GM19452 (cell line): ENCODE measurements around the gene UBE2I.
"Not testable (repeated sequence)": the region's sequence is repeated elsewhere in the genome, so short reads cannot be mapped to it uniquely, and the experiment has no call there.

Experiments used
- ATAC-seq: cut with Tn5 transposase; IDR thresholded peaks from one replicate; pipeline ENCODE4 v1.9.1; 2021; ENCODE audit not compliant: unreplicated experiment

UBE2I gene

DNA sequence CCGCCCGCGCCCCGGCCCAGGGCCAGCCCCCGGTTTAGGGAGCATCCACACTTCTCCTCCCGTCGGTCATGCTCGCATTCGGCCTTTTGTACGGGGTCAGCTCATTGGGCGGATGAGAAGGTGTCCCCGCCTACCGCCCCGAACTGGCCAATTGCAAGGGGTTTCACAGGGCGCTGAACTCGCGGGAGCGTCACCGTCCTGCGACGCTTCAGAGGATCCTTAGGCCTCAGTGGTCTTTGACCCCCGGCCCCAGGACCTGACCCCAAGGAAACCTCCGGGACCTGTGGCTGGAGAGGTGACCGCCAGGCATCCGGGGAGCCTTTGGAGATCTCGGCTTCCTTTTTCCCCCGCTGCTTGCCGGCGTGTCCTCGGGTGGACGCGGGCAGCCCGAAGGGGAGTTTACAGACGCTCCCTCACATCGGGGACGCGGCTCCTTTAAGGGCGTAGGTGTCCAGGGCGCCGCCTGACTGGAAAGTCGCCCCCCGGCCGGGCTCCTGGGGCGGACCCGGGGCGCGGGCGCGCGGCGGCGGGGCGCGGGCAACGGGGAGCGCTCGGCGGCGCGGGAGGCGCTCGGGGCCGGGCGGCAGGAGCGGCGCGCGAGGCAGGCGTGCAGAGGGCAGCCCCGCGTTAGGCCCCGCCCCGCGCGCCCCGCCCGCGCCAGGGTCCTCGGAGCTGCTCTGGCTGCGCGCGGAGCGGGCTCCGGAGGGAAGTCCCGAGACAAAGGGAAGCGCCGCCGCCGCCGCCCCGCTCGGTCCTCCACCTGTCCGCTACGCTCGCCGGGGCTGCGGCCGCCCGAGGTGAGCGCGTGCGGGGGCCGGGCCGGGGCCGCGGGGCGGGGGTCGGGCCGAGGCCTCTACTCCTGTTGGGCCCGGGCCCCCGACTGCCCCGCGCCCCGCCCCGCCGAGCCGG, at the start of gene UBE2I:
Gene UBE2I (plus strand): TSS at position 660 of the 909 bp plus-strand sequence. CDS start 4,395 bp downstream, outside the sequence.
- peak; percentile 54 for ATAC-seq

DNA sequence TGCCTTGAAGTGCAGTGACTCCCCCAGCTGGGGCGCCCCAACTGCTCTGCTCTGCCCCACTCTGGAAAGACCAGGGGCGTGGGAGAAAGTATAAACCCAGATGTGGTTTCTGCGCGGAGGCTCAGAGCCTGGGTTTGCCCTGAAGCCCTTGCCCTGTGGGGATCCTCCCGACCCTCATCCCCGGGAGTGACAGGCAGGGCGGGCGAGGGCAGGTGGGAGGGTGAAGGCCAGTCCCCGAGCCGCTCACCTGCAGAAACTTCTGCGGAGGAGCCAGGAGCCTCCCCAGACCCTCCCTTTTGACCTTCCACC, 49.7 kb upstream of the UBE2I start:
- no peak for ATAC-seq

DNA sequence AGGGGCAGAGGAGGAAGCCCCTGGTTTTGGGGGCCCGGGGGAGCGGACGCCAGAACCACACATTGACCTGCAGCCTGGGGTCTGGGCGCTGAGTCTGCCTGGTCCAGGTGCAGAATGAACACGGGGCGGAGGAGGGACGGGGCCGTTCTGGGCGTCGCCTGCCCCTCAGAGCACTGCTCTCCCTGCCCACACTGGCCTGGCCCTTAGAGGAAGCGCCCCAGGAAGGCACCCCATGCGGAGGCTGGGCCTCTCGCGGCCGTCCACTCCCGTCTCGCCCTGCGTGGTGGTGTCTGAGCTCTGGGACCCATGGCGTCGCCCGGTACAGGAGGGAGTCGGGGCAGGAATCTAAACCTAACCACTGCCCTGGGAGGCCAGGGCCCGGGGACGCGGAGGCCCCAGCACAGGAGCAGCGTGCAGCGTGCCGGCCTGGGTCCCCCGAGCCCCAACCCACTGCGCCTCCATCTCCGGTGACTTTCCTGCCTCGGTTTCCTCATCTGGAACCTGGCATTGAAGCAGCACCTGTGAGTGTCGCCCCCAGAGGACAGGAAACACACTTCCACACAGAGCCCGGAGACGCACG, 49.2 kb upstream of the UBE2I start:
- ATAC-seq, result no peak

DNA sequence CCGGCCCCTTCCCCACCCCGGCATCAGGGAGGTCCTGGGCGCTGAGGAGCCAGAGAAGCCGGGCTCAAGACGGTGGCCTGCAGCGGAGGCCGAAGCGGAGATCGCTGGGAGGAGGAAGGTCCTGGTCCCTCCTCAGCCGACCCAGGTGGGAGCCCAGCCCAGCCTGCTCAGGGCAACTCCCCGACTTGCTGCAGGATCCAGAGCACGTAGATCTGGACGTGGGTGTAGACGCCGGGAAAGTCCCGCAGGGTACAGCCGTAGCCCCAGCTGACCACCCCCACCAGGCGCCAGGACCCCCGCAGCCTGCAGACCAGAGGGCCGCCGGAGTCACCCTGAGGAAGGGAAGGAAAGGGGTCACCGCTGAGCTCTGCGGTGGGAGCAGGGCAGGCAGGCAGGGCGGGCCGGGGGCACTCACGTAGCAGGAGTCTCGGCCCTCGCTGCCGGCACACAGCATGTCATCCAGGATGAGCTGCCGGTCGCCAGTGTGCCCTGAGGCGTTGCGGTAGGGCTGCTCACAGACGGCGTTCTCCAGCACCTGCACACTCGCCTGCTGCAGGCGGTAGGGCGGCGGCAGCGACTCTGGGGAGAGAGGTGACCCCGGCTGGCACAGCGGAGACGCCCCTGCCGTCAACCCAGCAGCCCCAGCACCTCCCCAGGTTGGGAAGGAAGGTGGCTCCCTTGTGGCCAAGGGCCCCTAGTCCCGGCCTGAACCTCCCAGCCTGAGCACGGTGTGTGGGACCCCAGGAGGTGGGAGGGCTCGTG, 48.1 kb upstream of the UBE2I start:
- ATAC-seq, result no peak

DNA sequence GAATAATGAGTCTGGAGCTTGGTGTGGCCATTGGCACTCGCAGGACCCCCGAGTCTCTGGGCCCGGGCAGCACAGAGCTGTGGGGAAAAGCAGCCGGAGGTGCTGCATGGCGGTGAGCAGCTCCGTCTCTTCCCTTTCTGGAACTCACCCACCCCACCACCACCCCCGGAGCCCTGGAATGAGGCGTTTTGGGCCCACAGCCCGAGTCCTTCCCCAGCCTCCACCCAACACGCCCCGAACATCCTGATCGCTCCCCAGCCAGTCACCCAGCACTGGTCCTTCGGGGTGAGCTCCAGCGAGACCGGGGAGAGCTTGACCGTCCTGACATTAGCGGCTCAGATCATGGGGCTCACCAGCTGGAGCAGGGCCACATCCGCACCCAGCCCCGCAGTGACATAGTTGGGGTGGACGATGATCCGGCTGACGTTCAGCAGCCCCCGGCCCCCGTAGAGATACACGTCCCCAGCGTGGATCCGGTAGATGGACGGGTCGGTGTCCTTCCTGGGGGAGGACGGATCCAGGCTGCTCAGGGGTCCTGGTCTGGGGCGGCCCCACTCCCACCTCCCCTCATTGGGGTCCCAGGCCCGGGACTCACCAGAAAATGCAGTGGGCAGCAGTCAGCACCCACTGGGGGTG, 47.1 kb upstream of the UBE2I start:
- no peak for ATAC-seq

DNA sequence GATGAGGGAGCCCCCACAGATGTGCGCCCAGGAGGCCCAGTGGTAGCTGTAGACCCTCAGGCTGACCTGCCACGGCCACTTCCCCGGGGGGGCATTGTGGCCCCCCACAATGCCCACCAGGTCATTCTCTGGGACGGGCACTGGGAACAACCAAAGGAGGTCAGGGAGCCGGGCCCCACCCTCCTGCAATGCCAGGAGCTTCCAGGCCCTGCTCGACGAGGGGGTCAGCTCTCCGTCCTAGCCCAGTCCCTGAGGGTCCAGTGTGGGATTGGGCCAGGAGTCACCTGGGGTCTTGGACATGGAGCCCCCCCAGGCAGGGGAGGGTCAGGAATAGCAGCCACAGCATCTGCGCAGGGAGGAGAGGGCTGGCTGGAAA, 46.6 kb upstream of the UBE2I start:
- ATAC-seq, result no peak

DNA sequence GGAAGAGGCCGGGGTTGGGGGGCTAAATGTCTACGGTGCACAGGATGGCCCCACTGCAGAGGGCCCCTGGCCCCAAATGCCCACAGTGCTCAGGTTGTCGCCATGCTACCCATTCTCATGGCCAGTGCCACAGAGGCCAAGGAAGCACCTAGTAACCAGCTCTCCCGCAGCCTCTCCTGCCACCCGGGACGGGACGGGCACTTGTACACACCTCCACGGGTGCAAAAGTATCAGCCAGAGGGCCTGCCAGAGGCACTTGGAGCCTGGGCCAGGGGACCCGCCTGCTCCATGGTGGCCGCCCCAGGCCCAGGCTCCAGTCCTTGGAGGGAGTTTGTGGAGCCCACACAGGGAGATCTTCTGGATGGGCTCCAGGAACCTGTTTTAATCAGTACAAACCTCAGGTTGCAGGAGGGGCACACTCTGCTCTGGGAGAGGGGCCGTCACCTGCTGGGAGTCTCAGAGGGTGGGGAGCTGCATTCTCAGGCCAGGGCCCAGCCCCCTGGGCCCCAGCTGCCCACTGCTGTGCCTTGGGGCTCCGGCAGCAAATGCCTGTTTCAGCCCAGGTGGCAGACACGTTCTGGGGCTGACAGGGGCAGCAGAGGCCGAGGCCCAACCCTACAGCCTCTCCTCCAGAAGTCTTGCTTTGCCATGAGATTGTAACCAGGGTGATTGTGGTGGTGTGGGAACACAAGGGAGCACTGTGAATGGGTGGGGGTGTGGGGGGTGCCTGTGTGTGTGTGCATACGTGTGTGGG, 45.7 kb upstream of the UBE2I start:
- ATAC-seq, result no peak

DNA sequence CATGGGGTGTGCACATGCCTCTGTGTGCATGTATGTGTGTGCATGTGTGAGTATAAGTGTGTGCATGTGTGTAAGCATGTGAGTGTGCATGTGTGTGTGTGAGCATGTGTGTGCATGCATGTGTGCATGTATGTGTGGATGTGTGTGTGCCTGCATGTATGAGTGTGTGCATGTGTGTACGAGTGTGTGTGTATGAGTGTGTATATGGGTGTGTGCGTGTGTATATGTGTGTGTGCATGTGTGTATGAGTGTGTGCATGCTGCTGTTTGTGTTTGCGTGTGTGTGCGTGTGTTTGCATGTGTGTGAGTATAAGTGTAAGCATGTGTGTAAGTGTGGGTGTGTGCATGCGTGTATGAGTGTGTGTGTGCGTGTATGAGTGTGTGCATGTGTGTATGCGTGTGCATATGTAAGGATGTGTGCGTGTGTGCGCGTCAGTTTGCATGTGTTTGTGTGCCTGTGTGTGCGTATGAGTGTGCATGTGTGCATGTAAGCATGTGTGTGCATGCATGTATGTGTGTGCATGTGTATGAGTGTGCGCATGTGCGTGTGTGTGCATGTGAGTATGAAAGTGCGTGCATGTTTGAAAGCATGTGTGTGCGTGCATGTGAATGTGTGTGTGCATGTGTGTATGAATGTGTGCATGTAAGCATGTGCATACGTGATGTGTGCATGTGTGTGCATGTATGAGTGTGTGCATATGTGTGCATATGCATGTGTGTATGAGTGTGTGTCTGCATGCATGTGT, 44.9 kb upstream of the UBE2I start:
- no peak for ATAC-seq

DNA sequence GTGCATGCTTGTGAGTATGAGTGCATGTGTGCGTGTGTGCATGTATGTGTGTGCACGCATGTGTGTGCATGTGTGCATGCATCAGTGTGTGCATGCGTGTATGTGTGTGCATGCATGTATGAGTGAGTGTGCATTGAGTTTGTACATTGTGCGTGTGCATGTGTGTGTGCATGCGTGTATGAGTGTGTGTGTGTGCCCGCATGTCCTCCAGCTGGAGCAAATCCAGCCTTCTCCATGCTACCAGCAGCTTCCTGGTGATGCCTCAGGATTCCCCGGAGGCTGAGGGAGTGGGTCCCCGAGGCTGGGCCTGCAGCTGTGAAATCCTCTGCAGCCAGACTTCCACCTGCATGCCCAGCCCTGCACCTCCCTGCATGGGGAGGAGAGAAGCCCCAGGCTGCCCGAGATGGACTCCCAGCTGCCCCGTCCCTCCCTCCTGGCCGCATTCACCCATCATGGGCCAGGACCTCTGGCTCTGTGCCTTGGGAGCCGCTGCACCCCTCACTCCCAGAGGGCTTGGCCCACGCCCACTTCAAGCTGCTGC, 44.3 kb upstream of the UBE2I start:
- ATAC-seq, result no peak

DNA sequence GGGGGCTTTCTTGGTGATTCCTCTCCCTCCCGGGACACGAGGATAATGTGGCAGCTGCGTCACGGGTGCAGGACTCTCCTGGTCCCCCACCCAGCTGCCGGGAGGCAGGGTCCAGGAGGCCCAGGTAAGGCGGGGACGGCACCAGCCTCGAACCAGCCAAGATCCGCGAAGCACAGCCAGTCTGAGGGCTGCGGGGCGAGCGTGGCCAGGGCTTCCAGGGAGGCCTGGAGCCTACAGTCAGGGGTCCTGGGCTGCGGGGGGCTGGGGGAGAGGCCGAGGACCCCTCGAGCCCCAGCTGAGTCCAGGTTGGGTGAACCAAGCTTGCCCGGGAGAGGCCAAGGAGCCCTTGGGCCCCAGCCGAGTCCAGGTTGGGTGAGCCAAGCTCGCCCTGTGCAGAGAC, 43.6 kb upstream of the UBE2I start:
- no peak for ATAC-seq

DNA sequence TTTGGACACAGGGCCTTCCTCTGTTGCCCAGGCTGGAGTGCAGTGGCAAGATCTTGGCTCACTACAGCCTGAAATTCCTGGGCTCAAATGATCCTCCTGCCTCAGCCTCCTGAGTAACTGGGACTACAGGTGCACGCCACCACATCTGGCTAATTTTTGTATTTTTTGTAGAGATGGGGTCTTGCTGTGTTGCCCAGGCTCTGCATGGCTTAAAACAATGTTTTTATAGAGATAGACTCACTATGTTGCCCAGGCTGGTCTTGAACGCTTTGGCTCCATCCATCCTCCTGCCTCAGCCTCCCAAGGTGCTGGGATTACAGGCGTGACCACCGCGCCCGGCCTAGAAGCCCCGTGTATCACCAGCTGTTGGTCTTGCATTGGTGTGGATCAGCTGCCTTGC, 40.0 kb upstream of the UBE2I start:
- not testable (repeated sequence) for ATAC-seq

DNA sequence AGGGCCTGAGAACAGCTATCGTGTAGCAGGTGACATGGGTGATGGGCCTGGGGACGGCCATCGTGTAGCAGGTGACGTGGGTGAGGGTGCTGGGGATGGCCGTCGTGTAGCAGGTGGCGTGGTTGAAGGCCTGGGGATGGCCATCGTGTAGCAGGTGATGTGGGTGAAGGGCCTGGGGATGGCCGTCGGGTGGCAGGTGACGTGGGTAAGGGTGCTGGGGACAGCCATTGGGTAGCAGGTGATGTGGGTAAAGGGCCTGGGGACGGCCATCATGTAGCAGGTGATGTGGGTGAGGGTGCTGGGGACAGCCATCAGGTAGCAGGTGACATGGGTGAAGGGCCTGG, 38.1 kb upstream of the UBE2I start:
- no peak for ATAC-seq

DNA sequence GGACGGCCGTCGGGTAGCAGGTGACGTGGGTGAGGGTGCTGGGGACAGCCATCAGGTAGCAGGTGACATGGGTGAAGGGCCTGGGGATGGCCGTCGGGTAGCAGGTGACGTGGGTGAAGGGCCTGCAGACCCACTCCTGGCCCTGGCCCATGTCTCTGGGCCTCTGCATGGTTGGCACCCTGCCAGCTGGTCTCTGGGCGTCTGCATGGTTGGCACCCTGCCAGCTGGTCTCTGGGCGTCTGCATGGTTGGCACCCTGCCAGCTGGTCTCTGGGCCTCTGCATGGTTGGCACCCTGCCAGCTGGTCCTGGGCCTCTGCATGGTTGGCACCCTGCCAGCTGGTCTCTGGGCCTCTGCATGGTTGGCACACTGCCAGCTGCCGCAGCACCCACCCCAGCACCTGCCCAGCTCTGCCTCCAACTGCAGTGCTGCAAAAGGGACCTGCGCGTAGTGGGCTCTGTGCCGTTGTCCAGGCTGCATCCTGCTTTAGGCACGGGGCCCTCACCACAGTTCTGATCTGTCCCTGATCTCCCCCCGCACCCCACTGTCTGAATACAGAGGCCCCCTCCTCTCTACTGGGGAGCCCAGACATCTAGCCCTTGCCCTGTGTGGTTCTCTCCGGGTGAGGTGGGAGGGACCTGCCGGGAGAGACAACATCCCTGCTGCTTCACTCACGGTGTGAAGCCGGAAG, 37.6 kb upstream of the UBE2I start:
- not testable (repeated sequence) for ATAC-seq

DNA sequence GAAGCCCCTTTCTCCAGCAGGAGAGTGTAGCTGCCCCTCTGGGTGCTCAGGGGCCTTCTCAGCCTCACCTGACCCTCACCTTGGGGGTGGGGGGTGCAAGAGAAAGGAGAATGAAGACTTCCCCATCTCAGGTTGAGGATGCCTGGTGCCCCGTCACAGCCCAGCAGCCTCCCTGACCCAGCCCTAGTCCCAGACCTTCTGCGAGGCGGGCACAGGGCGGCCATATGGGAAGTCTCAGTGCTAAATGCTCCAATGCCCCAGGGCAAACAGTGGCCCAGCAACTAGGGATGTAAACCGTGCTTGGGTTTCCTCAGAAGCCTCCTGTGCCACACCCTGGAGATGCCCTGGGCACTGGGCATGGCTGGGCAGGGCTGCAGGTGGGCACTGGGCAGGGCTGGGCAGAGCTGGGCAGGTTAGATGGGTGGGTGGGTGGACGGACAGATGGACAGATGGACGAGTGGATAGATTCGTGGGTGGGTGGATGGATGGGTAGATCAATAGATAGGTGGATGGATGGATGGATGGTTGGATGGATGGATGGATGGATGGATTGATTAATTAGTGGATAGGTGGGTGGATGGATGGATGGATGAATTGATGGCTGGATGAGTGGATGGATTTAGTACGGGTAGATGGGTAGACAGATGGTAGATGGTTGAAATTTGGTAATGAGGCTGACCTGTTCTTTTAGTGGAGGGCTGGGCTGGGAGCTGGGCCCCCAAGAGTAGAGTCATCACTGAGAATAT, 36.8 kb upstream of the UBE2I start:
- ATAC-seq, result no peak

DNA sequence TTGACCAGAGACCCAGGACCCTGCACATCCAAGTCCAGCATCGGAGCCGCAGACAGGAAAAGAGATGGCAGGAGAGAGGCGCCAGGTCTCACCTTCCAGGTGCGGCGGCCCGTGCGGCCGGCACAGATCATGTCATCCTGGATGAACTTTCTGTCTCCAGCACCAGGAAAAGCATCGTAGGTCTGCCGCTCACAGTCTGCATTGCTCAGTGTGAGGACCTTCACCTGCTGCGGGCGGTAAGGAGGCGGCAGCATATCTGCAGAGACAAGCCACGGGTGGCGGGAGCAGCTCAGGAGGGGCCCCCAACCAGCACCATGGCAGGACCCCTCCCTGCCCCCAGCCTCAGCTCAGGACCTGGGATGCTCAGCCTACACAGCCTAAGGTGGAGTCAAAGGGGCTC, 35.6 kb upstream of the UBE2I start:
- no peak for ATAC-seq

DNA sequence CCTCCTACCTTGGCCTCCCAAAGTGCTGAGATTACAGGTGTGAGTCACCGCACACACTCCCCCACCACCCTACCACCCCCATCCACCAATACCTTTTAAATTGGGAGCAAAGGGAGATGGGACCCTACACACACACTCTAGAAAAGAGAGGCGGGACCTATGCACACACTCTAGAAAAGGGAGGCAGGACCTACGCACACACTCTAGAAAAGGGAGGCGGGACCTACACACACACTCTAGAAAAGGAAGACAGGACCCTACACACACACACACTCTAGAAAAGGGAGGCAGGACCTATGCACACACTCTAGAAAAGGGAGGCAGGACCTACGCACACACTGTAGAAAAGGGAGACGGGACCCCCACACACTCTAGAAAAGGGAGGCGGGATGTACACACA, 34.7 kb upstream of the UBE2I start:
- ATAC-seq, result no peak

DNA sequence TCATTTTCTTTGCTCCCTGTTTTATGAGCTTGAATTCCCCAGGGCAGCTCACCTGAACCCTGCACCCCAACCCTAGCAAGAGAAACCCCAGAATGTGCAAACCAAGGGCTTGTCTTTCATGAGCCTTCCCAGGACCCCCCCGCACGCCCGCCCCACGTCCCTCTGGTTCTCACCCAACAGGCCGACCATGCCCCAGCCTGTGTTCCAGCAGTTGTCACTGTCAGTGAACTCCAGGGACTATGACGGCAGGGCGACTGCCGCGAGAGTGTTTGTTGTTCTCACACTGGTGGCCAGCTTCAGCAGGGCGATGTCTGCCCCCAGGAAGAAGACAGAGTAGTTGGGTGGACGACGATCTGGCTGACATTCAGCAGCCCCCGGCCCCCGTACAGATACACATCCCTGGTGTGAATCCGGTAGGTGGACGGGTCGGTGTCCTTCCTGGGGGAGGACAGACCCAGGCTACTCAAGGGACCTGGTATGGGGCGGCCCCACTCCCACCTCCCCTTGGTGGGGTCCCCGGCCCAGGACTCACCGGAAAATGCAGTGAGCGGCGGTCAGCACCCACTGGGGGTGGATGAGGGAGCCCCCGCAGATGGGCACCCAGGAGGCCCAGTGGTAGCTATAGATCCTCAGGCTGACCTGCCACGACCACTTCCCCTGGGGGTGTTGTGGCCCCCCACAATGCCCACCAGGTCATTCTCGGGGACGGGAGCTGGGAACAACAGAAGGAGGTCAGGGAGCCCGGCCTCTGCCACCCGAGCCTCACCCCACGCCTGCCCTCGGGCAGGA, 33.5 kb upstream of the UBE2I start:
- ATAC-seq, result no peak

DNA sequence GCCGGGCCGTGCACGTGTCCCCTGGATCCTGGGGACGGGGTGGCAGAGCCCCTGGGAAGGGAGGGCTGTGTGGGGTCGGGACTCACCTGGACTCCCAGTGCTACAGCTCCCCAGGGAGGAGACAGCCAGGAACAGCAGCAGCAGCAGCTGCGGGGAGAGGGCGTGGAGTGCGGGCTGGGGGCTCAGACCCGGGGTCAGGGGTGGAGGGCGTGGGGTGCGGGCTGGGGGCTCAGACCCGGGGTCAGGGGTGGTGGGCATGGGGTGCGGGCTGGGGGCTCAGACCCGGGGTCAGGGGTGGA, 32.9 kb upstream of the UBE2I start:
- no peak for ATAC-seq
